ENCODE data around the gene RBP3. TPM values are rescaled to one million over a fixed set of nuclear protein-coding genes. Genes with fewer than 3 reads are reported as not detected.
"Not testable (repeated sequence)": the region's sequence is repeated elsewhere in the genome, so short reads cannot be mapped to it uniquely, and the experiment has no call there.

The RBP3 gene
- total RNA-seq, 1 donor from 2014 or later = not detected

GRCh38 chr10:47381427-47382379, 33.5 kb downstream of the RBP3 start:
- no peaks in the 10 kb centered on the region for H3K9me3 Mint-ChIP-seq
- H3K27ac Mint-ChIP-seq = no peak overlapping the region
- ATAC-seq (ENCODE audit: low read depth) (no peak), DNase-seq (no peak)
- CTCF ChIA-PET = no interaction called here
- H3K4me3 Mint-ChIP-seq = no peak overlapping the region
- peaks cover 70% of the 10 kb centered on the region for H3K27me3 Mint-ChIP-seq
- no peak for TF ChIP-seq CTCF (IDR thresholded peaks at IDR 0.05)
- peaks cover 14% of the 10 kb centered on the region for H3K4me1 Mint-ChIP-seq
- no peaks in the 10 kb centered on the region for H3K36me3 Mint-ChIP-seq (ENCODE audit: low read depth)
- intact Hi-C loops (cut with micrococcal nuclease) = loop anchor here (10.0 kb wide), 1 partner anchor 923 kb away; the partner anchor contains the start of gene MAPK8
- POLR2A ChIA-PET = no interaction called here

GRCh38 chr10:47383261-47384147, 35.3 kb downstream of the RBP3 start:
- intact Hi-C loops (cut with micrococcal nuclease) = loop anchor here (10.0 kb wide), 1 partner anchor 921 kb away; the partner anchor contains the start of gene MAPK8
- H3K27me3 Mint-ChIP-seq = peaks cover 58% of the 10 kb centered on the region
- H3K4me3 Mint-ChIP-seq = peak overlapping the region; percentile 74
- H3K4me1 Mint-ChIP-seq = peaks cover 12% of the 10 kb centered on the region
- no peak overlapping the region for H3K27ac Mint-ChIP-seq
- ChIA-PET CTCF (interaction anchor here (0.7 kb wide), 1 partner anchor 43 kb away, joined by 3 read pairs; no protein-coding TSS in a partner anchor), POLR2A (no interaction called here)
- DNase-seq (no peak), ATAC-seq (ENCODE audit: low read depth) (no peak)
- peaks cover 8% of the 10 kb centered on the region for H3K9me3 Mint-ChIP-seq
- no peak for TF ChIP-seq CTCF (IDR thresholded peaks at IDR 0.05)
- no peaks in the 10 kb centered on the region for H3K36me3 Mint-ChIP-seq (ENCODE audit: low read depth)

- H3K4me3 Mint-ChIP-seq = peak within 1 kb of the TSS; percentile 88
- H3K27ac Mint-ChIP-seq = no peak within 1 kb of the TSS
- no peaks in the 10 kb centered on the region for H3K36me3 Mint-ChIP-seq (ENCODE audit: low read depth)
- intact Hi-C loops (cut with micrococcal nuclease) = loop anchor here (10.0 kb wide), 1 partner anchor 920 kb away; the partner anchor contains the start of gene MAPK8
- POLR2A ChIA-PET = no interaction called here
- TF ChIP-seq CTCF (IDR thresholded peaks at IDR 0.05) = no peak
- peaks cover 12% of the 10 kb centered on the region for H3K4me1 Mint-ChIP-seq
- H3K9me3 Mint-ChIP-seq = peaks cover 8% of the 10 kb centered on the region
- CTCF ChIA-PET = interaction anchor here (0.7 kb wide), 1 partner anchor 44 kb away, joined by 3 read pairs; no protein-coding TSS in a partner anchor
- ATAC-seq (ENCODE audit: low read depth) = peak; percentile 95
- peak; percentile 66 for DNase-seq
- peaks cover 51% of the 10 kb centered on the region for H3K27me3 Mint-ChIP-seq
Observed at GRCh38 chr10:47384148-47384921, 36.2 kb downstream of the RBP3 start, which contains the start of gene ZNF488. Gene ZNF488 (minus strand): TSS chr10:47384293. CDS start chr10:47368829, 15,464 bp downstream.

- DNase-seq; H3K36me3 Mint-ChIP-seq (ENCODE audit: low read depth); ATAC-seq (ENCODE audit: low read depth); H3K27ac Mint-ChIP-seq; POLR2A ChIA-PET; H3K4me3 Mint-ChIP-seq; CTCF ChIA-PET: not testable (repeated sequence)
- H3K4me1 Mint-ChIP-seq = peaks cover 12% of the 10 kb centered on the region
- intact Hi-C loops (cut with micrococcal nuclease) = loop anchor here (10.0 kb wide), 1 partner anchor 919 kb away; the partner anchor contains the start of gene MAPK8
- peaks cover 12% of the 10 kb centered on the region for H3K9me3 Mint-ChIP-seq
- H3K27me3 Mint-ChIP-seq = peaks cover 34% of the 10 kb centered on the region
Observed at GRCh38 chr10:47386104-47386503, 37.9 kb downstream of the RBP3 start.

- H3K27ac Mint-ChIP-seq = no peak overlapping the region
- intact Hi-C loops (cut with micrococcal nuclease) = loop anchor here (10.0 kb wide), 1 partner anchor 916 kb away; the partner anchor contains the start of gene MAPK8
Observed at GRCh38 chr10:47388879-47389278, 40.7 kb downstream of the RBP3 start.

More at GRCh38 chr10:47388879-47389278, 40.7 kb downstream of the RBP3 start:
- DNase-seq (no peak), ATAC-seq (ENCODE audit: low read depth) (no peak)
- H3K36me3 Mint-ChIP-seq (ENCODE audit: low read depth) = no peaks in the 10 kb centered on the region
- no peak overlapping the region for H3K4me3 Mint-ChIP-seq
- CTCF ChIA-PET = no interaction called here
- TF ChIP-seq CTCF (IDR thresholded peaks at IDR 0.05) = no peak
- POLR2A ChIA-PET = no interaction called here
- H3K9me3 Mint-ChIP-seq = peaks cover 12% of the 10 kb centered on the region
- H3K4me1 Mint-ChIP-seq = peaks cover 6% of the 10 kb centered on the region
- peaks cover 24% of the 10 kb centered on the region for H3K27me3 Mint-ChIP-seq
